ENCODE measurements around the gene LENG8. TPM values are rescaled to one million over a fixed set of nuclear protein-coding genes. Genes with fewer than 3 reads are reported as not detected.

The LENG8 gene
- total RNA-seq, 2 experiments from 2014 or later, result 610 to 639 TPM

- Histone ChIP-seq H3K4me1 (ENCODE audit: insufficient read depth, low read length) (peaks cover 7% of the 10 kb centered on the region), H3K4me3 (ENCODE audit: low read length) (no peak overlapping the region), H3K27me3 (ENCODE audit: control insufficient read depth in 1 of 2, insufficient read depth in 2 of 2, low read length in 2 of 2) (peaks cover 30 to 31% of the 10 kb centered on the region in 2 experiments), H3K9me3 (ENCODE audit: control insufficient read depth in 1 of 2, insufficient read depth in 1 of 2, low read length in 2 of 2) (no peaks in the 10 kb centered on the region), H3K36me3 (ENCODE audit: insufficient read depth, low read length) (no peaks in the 10 kb centered on the region), H3K27ac (ENCODE audit: low read depth in 1 of 2, low read length in 2 of 2) (no peak overlapping the region)
- DNase-seq (no peak), ATAC-seq (ENCODE audit: poor library complexity) (no peak)
- TF ChIP-seq, protein P1, sequence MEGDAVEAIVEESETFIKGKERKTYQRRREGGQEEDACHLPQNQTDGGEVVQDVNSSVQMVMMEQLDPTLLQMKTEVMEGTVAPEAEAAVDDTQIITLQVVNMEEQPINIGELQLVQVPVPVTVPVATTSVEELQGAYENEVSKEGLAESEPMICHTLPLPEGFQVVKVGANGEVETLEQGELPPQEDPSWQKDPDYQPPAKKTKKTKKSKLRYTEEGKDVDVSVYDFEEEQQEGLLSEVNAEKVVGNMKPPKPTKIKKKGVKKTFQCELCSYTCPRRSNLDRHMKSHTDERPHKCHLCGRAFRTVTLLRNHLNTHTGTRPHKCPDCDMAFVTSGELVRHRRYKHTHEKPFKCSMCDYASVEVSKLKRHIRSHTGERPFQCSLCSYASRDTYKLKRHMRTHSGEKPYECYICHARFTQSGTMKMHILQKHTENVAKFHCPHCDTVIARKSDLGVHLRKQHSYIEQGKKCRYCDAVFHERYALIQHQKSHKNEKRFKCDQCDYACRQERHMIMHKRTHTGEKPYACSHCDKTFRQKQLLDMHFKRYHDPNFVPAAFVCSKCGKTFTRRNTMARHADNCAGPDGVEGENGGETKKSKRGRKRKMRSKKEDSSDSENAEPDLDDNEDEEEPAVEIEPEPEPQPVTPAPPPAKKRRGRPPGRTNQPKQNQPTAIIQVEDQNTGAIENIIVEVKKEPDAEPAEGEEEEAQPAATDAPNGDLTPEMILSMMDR (IDR thresholded peaks at IDR 0.05), result no peak
- intact Hi-C loops (cut with DNase I, micrococcal nuclease), result no loop called here
- no peaks in the 10 kb centered on the region for H3K9me3 Mint-ChIP-seq
- POLR2A ChIA-PET, result interaction anchor here (1.5 kb wide), 1 partner anchor 24 kb away, joined by 12 read pairs; the partner anchor contains the start of gene LENG8
- peaks cover 52% of the 10 kb centered on the region for H3K27me3 Mint-ChIP-seq
- H3K36me3 Mint-ChIP-seq (ENCODE audit: low read depth), result no peaks in the 10 kb centered on the region
- no peaks in the 10 kb centered on the region for H3K4me1 Mint-ChIP-seq (ENCODE audit: low read depth)
- no peak overlapping the region for H3K4me3 Mint-ChIP-seq
- H3K27ac Mint-ChIP-seq, result no peak overlapping the region
- CTCF ChIA-PET, result no interaction called here
These were observed 23.6 kb upstream of the LENG8 start for GRCh38 chr19:54425382-54425723.

- Histone ChIP-seq H3K36me3 (ENCODE audit: insufficient read depth, low read length) (no peaks in the 10 kb centered on the region), H3K9me3 (ENCODE audit: control insufficient read depth in 1 of 2, insufficient read depth in 1 of 2, low read length in 2 of 2) (no peaks in the 10 kb centered on the region), H3K4me1 (ENCODE audit: insufficient read depth, low read length) (peaks cover 16% of the 10 kb centered on the region), H3K27ac (ENCODE audit: low read depth in 1 of 2, low read length in 2 of 2) (no peak overlapping the region), H3K27me3 (ENCODE audit: control insufficient read depth in 1 of 2, insufficient read depth in 2 of 2, low read length in 2 of 2) (peaks cover 27 to 28% of the 10 kb centered on the region in 2 experiments), H3K4me3 (ENCODE audit: low read length) (no peak overlapping the region)
- intact Hi-C loops (cut with DNase I, micrococcal nuclease), result no loop called here
- ATAC-seq (ENCODE audit: poor library complexity), result no peak
- POLR2A ChIA-PET, result no interaction called here
- DNase-seq, result peak in 1 of 14 experiments; percentile 13
- H3K9me3 Mint-ChIP-seq, result no peaks in the 10 kb centered on the region
- peaks cover 6% of the 10 kb centered on the region for H3K4me1 Mint-ChIP-seq (ENCODE audit: low read depth)
- CTCF ChIA-PET, result no interaction called here
- no peak overlapping the region for H3K27ac Mint-ChIP-seq
- H3K27me3 Mint-ChIP-seq, result peaks cover 52% of the 10 kb centered on the region
- TF ChIP-seq, protein P1 (IDR thresholded peaks at IDR 0.05), result no peak
- no peaks in the 10 kb centered on the region for H3K36me3 Mint-ChIP-seq (ENCODE audit: low read depth)
- no peak overlapping the region for H3K4me3 Mint-ChIP-seq
These were observed 22.6 kb upstream of the LENG8 start for GRCh38 chr19:54426291-54426931.

DNA sequence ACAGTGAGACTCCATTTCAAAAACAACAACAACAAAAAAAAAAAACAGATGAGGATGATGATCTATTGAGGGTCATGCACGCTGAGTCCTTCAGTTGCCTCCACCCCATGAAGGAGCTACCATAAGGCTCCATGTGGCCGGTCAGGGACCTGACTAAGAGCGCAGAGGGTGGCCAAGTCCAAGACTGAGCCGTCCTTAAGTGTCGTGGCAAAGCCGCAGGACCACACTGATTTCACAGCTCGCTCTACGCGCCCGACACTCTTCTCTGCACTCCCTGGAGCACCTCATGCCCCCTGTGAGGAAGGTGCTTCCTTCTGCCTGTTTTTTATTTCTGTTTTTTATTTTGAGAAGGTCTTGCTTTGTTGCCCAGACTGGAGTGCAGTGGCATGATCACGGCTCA lies 21.4 kb upstream of the LENG8 start:
- H3K4me1 ChIP-seq (ENCODE audit: insufficient read depth, low read length), result peaks cover 16% of the 10 kb centered on the region
- POLR2A ChIA-PET, result no interaction called here
- Mint-ChIP-seq H3K4me3 (no peak overlapping the region), H3K4me1 (ENCODE audit: low read depth) (peaks cover 7% of the 10 kb centered on the region), H3K9me3 (no peaks in the 10 kb centered on the region), H3K27ac (no peak overlapping the region), H3K36me3 (ENCODE audit: low read depth) (no peaks in the 10 kb centered on the region), H3K27me3 (peaks cover 48% of the 10 kb centered on the region)
- peaks cover 26% of the 10 kb centered on the region in 2 experiments for H3K27me3 ChIP-seq (ENCODE audit: control insufficient read depth in 1 of 2, insufficient read depth in 2 of 2, low read length in 2 of 2)
- no peaks in the 10 kb centered on the region for H3K9me3 ChIP-seq (ENCODE audit: control insufficient read depth in 1 of 2, insufficient read depth in 1 of 2, low read length in 2 of 2)
- ATAC-seq (ENCODE audit: poor library complexity) (no peak), DNase-seq (peak in 1 of 14 experiments; percentile 8)
- H3K4me3 ChIP-seq (ENCODE audit: low read length), result no peak overlapping the region
- intact Hi-C loops (cut with DNase I, micrococcal nuclease), result no loop called here
- CTCF ChIA-PET, result no interaction called here
- no peaks in the 10 kb centered on the region for H3K36me3 ChIP-seq (ENCODE audit: insufficient read depth, low read length)
- no peak overlapping the region for H3K27ac ChIP-seq (ENCODE audit: low read depth in 1 of 2, low read length in 2 of 2)
- TF ChIP-seq, protein P1 (IDR thresholded peaks at IDR 0.05), result no peak

Data from CD4-positive, alpha-beta T cell (primary cell).